SHP77 (cell line): Measurements from ENCODE around the gene MAG.

Experiments used
- DNase-seq, 2 experiments: peaks; one replicate each; lab custom pipeline; 2025; lab: John Stamatoyannopoulos, UW

Gene MAG

DNA sequence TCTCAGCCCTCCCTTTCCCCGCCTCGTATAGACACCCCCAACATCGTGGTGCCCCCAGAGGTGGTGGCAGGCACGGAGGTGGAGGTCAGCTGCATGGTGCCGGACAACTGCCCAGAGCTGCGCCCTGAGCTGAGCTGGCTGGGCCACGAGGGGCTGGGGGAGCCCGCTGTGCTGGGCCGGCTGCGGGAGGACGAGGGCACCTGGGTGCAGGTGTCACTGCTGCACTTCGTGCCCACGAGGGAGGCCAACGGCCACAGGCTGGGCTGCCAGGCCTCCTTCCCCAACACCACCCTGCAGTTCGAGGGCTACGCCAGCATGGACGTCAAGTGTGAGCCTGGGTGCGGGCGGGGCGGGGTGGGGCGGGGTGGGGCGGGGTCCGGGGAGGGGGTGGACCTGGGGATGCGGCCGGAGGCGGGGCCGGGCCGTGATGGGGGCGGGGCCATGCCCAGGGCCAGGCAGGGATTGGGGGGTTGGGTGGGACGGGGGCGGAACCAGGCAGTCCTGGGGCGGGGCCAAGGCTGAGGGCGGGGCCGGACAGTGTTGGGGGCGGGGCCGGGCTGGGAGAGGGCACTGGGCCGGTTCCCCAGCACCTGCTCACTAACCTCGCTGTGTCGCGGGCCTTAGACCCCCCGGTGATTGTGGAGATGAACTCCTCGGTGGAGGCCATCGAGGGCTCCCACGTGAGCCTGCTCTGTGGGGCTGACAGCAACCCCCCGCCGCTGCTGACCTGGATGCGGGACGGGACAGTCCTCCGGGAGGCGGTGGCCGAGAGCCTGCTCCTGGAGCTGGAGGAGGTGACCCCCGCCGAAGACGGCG lies 7.8 kb downstream of the MAG start:
- DNase-seq = no peak

DNA sequence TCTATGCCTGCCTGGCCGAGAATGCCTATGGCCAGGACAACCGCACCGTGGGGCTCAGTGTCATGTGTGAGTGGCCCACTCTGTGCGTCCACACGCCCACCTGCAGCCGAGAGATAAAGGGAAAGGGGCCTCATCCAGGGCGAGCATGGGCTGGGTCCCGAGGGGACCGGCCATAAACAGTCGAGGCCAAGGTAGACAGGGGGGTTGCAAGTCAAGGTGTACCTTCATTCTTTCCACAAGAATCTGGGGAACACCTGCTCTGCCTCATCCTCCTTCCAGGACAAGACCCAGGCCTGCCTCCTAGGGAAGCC lies 8.3 kb downstream of the MAG start:
- no peak for DNase-seq

DNA sequence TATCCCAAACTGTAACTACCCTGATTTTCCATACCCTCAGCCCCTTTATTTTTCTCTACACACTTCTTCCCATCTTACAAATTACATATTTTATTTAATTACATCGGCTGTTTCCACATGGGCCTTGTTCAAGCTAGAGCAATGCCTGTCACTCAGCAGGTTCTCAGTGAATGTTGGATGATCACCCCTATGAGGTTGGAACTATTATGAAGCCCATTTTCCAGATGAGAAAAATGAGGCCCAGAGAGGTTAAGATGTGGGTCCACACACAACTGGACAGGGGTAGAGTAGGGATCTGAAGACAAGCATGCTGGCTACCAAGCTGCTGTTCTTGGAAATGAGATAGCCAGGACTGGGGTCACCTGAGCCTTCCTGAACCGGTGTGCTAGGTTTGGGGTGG lies 10.0 kb downstream of the MAG start:
- DNase-seq = no peak

DNA sequence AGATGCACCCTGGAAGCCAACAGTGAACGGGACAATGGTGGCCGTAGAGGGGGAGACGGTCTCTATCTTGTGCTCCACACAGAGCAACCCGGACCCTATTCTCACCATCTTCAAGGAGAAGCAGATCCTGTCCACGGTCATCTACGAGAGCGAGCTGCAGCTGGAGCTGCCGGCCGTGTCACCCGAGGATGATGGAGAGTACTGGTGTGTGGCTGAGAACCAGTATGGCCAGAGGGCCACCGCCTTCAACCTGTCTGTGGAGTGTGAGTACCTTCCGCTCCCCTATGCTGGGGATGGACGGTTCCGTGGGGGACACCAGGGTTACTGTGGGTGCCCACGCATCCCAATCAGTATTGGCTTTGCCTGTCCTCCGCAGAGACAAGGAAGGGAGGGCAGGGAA lies 10.5 kb downstream of the MAG start:
- DNase-seq = no peak

DNA sequence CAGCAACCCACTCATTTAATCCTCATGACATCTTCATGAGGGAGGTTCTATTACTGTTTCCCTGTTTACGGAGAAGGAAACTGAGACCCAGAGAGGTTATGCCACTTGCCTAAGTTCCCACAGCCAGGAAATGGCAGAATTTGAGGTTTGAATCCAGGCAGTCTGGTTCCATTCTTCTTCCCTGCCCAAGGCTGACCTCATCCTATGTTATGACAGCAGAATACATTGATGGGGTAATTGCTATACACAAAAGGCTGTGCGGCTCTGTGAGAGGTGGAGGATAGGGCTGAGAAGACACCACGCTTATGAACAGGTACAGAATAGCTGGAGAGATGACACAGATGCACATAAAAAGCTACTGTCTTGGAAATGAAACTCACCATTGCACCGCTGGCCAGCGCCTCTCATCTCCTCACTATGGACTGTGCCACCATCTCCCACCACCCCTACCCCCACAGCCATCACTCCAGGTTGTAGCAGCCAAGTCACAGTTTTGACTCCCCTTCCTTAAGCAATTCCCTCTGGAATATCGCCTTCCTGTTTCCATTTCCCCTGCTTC lies 11.5 kb downstream of the MAG start:
- no peak for DNase-seq

DNA sequence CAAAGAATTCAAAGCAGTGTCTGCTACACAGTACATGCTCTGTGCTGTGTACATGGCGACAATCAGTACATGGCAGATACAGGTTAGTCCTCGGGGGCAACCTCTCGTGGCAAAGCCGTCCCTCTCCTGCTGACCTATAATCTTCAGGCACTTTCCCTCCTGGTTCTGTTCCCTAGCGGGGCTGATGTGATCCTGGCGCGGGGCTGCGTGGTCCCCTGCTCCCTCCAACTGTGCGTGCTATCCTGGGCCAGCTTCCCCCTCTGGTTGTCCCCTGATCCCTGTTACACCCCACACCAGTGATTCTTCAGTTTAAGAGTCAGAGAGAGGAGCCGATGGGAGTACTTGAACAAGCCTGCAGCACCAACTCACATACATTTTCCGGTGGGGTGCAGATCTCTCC lies 12.1 kb downstream of the MAG start:
- no peak for DNase-seq

DNA sequence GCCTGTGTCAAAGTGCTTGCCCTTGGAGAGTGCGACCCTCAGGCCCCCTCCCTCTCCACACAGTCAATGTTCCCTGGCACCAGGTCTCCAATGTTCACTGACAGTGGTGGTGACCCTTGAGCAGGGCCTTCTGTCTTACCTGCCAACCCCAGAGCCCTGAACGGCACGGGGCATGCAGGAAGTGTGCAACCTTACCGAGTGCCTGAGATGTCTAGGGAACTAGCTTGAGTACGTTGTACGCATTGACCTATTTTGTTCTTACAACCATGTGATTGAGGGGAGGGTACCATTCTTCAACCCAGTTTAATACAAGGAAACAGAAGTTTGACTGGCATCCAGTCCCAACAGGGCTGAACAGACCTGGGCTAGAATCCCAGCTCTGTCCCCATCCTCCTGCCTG lies 13.2 kb downstream of the MAG start:
- no peak for DNase-seq

DNA sequence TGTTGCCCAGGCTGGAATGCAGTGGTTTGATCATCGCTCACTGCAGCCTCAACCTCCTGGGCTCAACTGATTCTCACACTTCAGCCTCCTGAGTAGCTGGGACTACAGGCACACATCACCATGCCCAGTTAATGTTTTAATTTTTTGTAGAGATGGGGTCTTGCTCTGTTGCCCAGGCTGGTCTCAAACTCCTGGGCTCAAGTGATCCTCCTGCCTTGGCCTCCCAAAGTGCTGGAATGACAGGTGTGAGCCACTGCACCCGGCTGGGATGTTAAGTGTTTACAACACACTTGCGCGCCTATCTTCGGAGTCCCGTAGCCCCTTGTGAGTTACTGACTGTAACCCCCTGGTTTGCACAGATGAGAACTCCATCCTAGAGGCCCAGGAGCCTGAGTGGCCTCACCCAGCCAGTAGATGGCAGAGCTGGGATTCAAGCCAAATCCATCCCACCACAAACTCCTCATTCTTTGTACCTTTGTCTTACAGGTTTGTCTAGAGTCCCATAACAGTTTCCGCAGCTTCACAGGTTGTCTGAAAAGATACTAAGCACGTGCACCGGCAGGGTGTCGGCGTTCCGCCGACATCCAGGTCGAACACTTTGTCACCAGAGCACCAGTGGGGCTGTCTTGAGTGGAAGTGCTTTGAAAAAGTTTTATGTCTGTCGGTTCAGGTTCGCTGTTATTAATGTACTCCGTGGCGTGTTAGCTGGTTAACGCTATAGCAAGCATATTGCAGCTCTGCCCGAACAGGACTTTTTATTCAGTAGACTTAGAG lies 14.7 kb downstream of the MAG start:
- DNase-seq = no peak

DNA sequence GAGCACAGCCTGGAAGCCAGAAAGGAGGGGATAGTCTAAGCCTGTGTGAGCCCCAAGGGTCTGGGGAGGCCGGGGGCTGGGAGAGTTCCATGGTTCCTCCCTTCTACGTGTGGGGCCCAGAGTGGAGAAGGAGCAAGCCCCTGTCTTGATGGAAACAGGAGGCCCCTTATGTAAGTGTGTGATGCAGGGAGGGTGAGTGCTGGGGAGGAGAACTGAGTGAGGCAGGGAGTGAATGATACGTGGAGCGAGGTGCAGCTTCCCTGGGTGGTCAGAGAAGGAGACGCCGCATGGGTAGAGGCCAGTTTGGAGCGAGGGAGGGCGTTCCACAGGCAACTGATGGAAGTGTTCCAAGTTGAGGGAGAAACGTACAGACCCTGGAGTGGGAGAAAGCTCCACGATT lies 16.0 kb downstream of the MAG start:
- no peak for DNase-seq

DNA sequence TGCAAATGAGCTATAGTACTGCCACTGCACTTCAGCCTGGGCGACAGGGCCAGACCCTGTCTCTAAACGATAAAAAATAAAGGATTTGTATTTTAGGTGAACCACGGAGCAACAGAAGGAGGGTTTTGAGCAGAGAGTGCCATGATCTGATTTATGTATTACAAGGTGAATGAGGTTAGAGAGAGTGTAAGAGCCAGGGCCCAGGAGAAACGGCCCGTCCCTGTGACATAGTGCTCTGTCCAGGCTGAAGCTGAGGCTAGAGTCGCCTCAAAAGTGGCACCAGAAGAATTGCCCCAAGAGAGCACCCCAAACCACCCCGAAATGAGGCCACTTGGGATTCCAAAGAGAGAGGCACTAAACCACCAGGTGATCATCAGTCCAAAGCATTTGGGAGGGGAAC lies 16.9 kb downstream of the MAG start:
- no peak for DNase-seq

DNA sequence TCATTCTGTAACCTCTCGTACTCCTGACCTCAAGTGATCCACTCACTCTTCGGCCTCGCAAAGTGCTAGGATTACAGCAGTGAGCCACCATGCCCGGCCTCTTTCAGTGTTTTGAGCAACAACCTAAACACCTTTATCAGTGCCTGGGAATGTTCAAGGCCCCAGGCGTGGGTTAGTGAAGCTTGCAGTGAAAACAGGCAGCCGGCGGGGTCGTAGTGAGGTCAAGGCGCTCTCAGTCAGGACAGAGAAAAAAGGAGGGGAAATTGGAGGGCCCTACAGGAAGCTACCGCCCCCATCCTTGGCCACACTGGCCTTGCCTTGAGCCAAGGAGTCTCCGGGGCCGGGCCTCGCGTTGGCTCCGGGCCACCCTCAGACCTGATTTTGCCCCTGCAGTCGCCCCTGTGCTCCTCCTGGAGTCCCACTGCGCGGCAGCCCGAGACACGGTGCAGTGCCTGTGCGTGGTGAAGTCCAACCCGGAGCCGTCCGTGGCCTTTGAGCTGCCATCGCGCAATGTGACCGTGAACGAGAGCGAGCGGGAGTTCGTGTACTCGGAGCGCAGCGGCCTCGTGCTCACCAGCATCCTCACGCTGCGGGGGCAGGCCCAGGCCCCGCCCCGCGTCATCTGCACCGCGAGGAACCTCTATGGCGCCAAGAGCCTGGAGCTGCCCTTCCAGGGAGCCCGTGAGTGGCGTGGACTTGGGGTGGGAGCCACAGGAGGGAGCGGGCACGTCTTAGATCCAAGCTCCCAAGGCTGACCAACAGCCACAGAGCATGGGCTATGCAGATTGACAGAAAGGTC lies 17.7 kb downstream of the MAG start:
- no peak for DNase-seq

DNA sequence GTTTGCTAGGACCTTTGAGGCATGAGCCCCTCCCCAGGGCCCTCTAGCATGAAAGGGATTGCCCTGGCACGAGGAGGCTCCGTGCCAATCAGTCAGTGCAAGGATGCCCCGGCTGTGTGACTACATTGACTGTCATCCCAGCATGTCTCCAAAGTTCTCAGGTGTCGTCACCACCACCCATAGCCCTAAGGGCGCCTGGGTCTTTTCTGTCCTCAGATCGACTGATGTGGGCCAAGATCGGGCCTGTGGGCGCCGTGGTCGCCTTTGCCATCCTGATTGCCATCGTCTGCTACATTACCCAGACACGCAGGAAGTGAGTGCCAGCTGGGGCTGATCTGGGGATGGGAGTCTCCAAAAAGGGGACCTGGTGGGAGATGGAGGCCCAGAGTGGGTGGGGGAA lies 18.4 kb downstream of the MAG start:
- no peak for DNase-seq

DNA sequence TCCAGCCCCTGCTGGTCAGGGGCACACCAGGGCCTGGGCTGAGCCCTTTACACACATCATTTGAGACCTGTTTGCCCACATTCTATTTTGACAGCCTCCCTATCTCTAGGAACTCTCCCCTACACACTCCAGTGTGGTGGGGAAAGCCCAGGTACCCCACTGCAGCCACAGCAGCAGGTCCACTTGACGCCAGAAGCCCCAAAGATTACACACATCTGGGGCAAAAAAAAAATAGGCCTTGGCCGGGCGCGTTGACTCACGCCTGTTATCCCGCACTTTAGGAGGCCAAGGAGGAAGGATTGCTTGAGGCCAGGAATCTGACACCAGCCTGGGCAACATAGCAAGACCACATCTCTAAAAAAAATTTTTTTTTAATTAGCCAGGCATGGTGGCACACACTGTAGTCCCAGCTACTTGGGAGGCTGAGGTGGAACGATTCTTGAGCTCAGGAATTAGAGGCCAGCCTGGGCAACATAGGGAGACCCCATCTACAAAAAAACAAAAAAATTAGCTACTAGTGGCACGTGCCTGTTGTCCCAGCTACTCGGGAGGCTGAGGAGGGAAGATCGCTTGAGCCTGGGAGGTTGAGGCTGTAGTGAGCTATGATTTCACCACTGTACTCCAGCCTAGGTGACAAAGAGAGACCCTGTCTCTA lies 19.0 kb downstream of the MAG start:
- DNase-seq = no peak

DNA sequence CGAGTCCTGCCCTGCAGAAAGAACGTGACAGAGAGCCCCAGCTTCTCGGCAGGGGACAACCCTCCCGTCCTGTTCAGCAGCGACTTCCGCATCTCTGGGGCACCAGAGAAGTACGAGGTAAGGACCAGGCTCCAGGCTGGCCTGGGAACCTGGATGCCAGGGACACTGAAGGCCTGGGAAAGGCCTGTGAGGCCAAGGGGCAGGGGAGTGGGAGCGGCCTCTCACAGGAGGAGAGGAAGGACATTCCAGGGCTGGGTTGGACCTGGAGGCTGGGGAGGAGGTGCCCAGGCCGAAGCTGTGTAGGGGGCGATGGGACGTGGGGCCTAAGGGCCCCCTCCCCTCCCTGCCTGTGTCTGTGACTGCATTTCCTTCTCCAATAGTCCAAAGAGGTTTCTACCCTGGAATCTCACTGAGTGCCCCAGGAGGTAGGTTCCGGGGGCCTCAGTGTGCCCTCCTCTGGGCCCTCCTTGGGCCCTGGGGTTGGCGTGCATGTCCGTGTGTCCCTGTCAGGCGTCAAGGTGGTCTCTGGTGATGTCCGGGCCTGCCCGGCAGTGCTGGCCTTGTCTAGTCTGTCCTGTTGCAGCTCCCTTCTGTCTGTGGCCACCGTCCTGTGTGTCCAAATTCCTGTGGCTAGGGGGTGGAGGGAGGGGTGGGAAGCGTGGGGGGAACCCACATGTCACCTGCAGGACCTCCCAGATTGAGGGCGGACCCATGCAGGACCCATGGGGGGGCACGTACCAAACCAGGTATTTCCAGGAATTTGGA lies 20.1 kb downstream of the MAG start:
- DNase-seq = no peak

DNA sequence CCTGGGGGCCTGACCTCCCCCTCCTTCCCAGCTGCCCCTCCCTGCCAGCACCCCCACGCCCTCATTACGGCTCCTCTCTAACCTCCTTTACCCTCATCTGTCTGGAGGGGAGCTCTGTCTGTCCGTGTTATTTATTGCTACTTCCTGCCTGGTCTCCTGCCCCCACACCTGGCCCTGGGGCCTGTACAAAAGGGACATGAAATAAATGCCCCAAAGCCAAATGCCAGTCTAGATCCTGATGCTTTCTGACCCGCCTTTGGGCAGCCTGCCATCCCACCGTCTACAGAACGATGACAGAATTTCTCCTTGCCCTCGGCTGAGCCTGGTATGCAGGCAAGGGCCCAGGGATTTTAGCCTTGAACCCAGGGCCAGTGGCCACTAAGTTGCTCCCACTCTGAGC lies 21.6 kb downstream of the MAG start:
- DNase-seq = no peak

DNA sequence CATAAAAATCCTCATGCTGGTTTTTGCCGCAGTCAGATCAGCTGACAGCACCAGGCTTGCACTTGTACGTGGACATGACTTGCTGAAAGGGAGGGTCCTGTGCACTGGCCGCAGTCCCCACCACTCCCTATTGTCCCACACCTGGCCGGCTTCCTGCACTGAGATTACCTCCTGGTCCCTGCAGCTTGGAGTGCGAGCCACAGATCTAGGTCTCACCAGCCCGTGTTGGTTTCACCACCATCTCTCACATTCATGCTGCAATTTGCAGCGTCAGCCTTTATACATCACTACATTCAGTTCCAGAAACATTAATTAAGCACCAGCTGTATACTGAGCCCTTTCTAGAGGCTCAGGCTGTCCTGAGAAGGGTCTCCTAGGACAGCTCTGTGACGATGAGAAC lies 22.1 kb downstream of the MAG start:
- no peak for DNase-seq

DNA sequence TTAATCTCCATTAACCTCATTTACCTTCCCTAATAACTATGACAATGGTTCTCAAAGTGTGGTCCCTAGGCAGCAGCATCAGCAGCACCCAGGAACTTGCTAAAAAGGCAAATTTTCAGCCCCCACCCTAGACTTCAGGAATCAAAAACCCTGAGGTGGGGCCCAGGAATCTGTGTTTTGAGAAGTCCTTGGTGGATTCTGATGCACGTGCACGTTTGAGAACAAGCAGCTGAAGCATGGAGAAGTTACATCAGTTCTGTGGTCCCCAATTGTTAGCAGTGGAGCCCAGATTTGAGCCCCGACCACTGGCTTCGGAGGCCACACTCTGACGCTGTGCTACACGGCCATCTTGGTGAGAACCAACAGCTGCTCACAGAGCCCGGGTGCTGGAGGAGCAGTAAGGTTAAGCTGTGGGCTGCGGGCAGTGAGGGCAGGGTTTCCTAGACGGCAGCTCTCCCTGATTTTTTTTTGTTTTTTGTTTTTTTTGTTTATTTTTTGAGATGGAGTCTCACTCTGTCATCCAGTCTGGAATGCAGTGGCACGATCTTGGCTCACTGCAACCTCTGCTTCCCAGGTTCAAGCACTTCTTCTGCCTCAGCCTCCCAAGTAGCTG lies 23.0 kb downstream of the MAG start:
- no peak for DNase-seq

DNA sequence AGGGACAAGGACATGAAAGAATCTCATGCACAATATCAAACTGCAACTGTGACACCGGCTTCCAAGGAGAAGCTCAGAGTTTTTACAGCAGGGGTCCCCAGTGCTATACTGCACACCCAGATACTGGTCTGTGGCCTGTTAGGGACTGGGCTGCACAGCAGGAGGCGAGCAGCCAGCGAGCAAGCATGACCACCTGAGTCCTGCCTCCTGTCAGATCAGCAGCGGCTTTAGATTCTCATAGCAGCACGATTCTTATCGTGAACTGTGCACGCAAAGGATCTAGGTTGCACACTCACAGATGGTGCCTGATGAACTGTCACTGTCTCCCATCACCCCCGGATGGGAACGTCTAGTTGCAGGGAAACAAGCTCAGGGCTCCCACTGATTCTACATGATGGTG lies 23.9 kb downstream of the MAG start:
- no peak for DNase-seq

DNA sequence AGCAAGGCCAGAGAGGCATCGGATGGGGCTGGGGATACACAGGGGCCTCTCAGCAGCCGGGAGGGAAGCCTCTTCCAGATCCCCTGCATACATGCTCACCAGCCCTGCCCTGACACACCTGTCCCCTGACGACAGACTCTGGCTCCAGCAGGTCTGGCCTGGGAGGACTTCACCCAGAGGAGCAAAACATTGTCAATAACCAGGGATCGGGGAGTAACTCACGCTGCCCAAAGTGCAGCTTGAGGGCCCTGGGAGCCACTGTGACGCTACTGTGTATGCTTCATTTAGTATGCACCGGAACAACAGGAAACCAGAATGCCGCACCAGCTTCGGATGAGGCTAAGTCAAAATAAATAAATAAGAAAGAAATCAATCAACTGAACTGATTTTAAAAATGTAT lies 24.6 kb downstream of the MAG start:
- no peak for DNase-seq

DNA sequence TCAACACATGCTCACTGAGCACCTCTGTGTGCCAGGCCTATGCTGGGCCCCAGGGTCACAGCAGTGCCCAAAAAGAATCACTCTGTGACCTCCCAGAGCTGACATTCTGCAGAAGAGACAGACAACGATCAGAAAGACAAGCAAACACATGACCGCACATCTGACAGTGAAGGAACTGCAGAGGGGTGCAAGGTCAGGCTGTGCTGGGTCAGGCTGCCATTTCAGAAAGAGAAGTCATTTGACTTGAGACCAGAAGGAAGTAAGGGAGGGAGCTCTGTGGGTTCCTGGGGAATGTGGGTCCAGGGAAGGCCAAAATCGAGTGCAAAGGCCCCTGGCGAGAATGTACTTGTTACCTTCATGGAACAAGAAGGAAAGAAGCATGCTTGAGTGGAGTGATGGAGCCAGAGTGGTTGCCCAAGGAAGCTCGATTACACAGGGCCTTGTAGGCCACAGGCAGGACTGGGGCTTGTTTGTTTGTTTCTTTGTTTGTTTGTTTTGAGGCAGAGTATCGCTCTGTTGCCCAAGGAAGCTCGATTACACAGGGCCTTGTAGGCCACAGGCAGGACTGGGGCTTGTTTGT lies 25.6 kb downstream of the MAG start:
- no peak for DNase-seq
